AG09309 (cell line): ENCODE results near the gene NFKB1.

Source experiments
- DNase-seq: peaks from one replicate; pipeline ENCODE4 v3.0.0-alpha.2; 2010; ENCODE audit warnings: low read depth
- H3K4me3 ChIP-seq: 2 replicates; pipeline ENCODE4 v1.5.1; 2011; ENCODE audit warnings: mild to moderate bottlenecking, low read depth, low read length, moderate library complexity; ENCODE audit not compliant: control insufficient read depth
- TF ChIP-seq, protein P1 (sequence below): IDR thresholded peaks from 2 replicates; pipeline ENCODE4 v1.5.1; 2011; ENCODE audit warnings: mild to moderate bottlenecking, low read depth, low read length, inconsistent platforms; ENCODE audit not compliant: insufficient read depth, control insufficient read depth; ENCODE audit errors: missing control alignments

Gene NFKB1

GRCh38 chr4:102466298-102466697 is 34.9 kb upstream of the NFKB1 start:
- DNase-seq: no peak
- TF ChIP-seq, protein P1, sequence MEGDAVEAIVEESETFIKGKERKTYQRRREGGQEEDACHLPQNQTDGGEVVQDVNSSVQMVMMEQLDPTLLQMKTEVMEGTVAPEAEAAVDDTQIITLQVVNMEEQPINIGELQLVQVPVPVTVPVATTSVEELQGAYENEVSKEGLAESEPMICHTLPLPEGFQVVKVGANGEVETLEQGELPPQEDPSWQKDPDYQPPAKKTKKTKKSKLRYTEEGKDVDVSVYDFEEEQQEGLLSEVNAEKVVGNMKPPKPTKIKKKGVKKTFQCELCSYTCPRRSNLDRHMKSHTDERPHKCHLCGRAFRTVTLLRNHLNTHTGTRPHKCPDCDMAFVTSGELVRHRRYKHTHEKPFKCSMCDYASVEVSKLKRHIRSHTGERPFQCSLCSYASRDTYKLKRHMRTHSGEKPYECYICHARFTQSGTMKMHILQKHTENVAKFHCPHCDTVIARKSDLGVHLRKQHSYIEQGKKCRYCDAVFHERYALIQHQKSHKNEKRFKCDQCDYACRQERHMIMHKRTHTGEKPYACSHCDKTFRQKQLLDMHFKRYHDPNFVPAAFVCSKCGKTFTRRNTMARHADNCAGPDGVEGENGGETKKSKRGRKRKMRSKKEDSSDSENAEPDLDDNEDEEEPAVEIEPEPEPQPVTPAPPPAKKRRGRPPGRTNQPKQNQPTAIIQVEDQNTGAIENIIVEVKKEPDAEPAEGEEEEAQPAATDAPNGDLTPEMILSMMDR: no peak
- no peak overlapping the region for H3K4me3 ChIP-seq

- DNase-seq: no peak
- no peak overlapping the region for H3K4me3 ChIP-seq
- TF ChIP-seq, protein P1: no peak
These were observed 31.4 kb upstream of the NFKB1 start for GRCh38 chr4:102469806-102470205.

DNA sequence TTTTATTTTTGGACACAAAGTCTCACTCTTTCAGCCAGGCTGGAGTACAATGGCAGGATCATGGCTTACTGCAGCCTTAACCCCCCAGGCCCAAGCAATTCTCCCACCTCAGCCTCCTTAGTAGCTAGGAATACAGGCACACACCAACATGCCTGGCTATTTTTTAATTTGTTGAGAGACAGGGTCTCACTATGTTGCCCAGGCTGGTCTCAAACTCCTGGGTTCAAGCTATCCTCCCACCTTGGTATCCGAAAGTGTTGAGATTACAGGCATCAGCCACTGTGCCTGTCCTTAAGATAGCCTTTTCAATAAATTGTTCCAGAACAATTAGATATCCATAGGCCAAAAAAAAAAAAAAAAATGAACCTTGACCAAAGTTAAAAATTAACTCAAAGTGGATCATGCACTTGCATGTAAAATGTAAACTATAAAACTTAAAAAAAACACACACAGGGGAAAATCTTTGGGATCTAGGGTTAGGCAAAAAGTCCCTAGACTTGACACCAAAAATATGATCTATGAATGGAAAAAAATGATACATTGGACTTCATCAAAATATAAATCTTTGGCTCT is 28.6 kb upstream of the NFKB1 start:
- TF ChIP-seq, protein P1: no peak
- no peak for DNase-seq
- no peak overlapping the region for H3K4me3 ChIP-seq

GRCh38 chr4:102473476-102473875 is 27.7 kb upstream of the NFKB1 start:
- DNase-seq: no peak
- no peak overlapping the region for H3K4me3 ChIP-seq
- TF ChIP-seq, protein P1: no peak

- TF ChIP-seq, protein P1: no peak
- DNase-seq: no peak
- no peak overlapping the region for H3K4me3 ChIP-seq
These were observed 26.2 kb upstream of the NFKB1 start for GRCh38 chr4:102474736-102475504.

DNA sequence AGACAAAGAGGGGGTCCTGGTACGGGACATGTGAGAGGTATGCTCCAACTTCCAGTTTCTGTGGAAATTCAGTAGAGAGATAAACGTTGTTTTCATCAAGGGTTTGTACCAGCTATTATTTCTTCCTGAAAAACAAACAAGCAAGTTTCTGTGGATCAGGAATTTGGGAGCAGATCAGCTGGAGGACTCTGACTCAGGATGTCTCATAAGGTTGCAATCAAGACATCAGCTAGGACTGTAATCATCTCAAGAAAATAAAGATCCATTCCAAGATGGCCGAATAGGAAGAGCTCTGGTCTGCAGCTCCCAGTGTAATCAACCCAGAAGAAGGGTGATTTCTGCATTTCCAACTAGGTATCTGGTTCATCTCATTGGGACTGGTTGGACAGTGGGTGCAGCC is 23.5 kb upstream of the NFKB1 start:
- TF ChIP-seq, protein P1: no peak
- H3K4me3 ChIP-seq: no peak overlapping the region
- DNase-seq: no peak
